IMR-90 (cell line): ENCODE data around the gene ITSN1.

Experiments
- CEBPB ChIP-seq: IDR thresholded peaks from 2 replicates; pipeline ENCODE4 v1.6.1; 2012; ENCODE audit warnings: low read depth, low read length, improper control_type of control experiment
- FOS ChIP-seq: fragments of 150-350 bp; IDR thresholded peaks from 2 replicates; pipeline ENCODE4 v1.6.1; 2016; ENCODE audit warnings: low read depth, low read length
- MAFK ChIP-seq: IDR thresholded peaks from 2 replicates; pipeline ENCODE4 v1.6.1; 2012; ENCODE audit warnings: low read depth, low read length, improper control_type of control experiment
- POLR2A ChIP-seq: IDR thresholded peaks from 2 replicates; pipeline ENCODE4 v1.6.1; 2012; ENCODE audit warnings: mild to moderate bottlenecking, low read depth, low read length
- RAD21 ChIP-seq: IDR thresholded peaks from 2 replicates; pipeline ENCODE4 v1.6.1; 2012; ENCODE audit warnings: low read length, improper control_type of control experiment
- RCOR1 ChIP-seq: IDR thresholded peaks from 2 replicates; pipeline ENCODE4 v1.6.1; 2012; ENCODE audit warnings: mild to moderate bottlenecking, low read length, improper control_type of control experiment; ENCODE audit not compliant: insufficient replicate concordance
- TF ChIP-seq, protein P1 (sequence below): conservative IDR thresholded peaks from 2 replicates; pipeline ENCODE4 v1.5.1; 2012; ENCODE audit warnings: mild to moderate bottlenecking, low read depth, low read length, improper control_type of control experiment

GRCh38 chr21:33874161-33874560 lies 231.9 kb downstream of the ITSN1 start:
- TF ChIP-seq POLR2A (no peak), RCOR1 (no peak), MAFK (no peak), FOS (no peak), RAD21 (no peak), CEBPB (no peak)
- TF ChIP-seq, protein P1, sequence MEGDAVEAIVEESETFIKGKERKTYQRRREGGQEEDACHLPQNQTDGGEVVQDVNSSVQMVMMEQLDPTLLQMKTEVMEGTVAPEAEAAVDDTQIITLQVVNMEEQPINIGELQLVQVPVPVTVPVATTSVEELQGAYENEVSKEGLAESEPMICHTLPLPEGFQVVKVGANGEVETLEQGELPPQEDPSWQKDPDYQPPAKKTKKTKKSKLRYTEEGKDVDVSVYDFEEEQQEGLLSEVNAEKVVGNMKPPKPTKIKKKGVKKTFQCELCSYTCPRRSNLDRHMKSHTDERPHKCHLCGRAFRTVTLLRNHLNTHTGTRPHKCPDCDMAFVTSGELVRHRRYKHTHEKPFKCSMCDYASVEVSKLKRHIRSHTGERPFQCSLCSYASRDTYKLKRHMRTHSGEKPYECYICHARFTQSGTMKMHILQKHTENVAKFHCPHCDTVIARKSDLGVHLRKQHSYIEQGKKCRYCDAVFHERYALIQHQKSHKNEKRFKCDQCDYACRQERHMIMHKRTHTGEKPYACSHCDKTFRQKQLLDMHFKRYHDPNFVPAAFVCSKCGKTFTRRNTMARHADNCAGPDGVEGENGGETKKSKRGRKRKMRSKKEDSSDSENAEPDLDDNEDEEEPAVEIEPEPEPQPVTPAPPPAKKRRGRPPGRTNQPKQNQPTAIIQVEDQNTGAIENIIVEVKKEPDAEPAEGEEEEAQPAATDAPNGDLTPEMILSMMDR: no peak
